Fibroblast of skin of scalp (primary cell): ENCODE results near the gene TRIM54.

Experiments
- DNase-seq: peaks from one replicate; pipeline ENCODE4 v3.0.0-alpha.2; 2013

TRIM54 gene

GRCh38 chr2:27356382-27357181 lies 74.4 kb downstream of the TRIM54 start, which contains the start of gene GTF3C2:
Gene GTF3C2, minus strand, starts transcription at chr2:27356764. Its CDS starts 13,210 bp downstream, at chr2:27343554.
- DNase-seq, result peak; percentile 98
